HCT116 (cell line): Measurements from ENCODE around the gene CCDC30. TPM values are rescaled to one million over a fixed set of nuclear protein-coding genes. Genes with fewer than 3 reads are reported as not detected.

Experiments used
- ATAC-seq: fragments of 200-7000 bp; cut with Tn5 transposase; 2 replicates; pipeline ENCODE4 v1.9.1; 2020; ENCODE audit warnings: mild to moderate bottlenecking, moderate library complexity
- BruUV-seq: library from RNA; stranded (reverse); fragments of 400-500 nt; replicated peaks from 2 replicates; lab custom pipeline; 2021; lab: Mats Ljungman, UMichigan
- CTCF ChIA-PET: fragments of 300-600 bp; sonication (Branson Sonifier 250); formaldehyde crosslinking; loops from one replicate; lab custom pipeline; 2021; ENCODE audit warnings: antibody characterized with exemption; lab: Charles Lee
- POLR2A ChIA-PET: fragments of 300-600, 350-600 bp; sonication (Branson Sonifier 250); formaldehyde crosslinking; loops from one replicate; lab custom pipeline; 2021; ENCODE audit warnings: antibody characterized with exemption; lab: Charles Lee
- RAD21 ChIA-PET, 2 experiments: fragments of 300-600 bp; sonication (Branson Sonifier 250); formaldehyde crosslinking; loops; one replicate each; lab custom pipeline; 2023; ENCODE audit warnings: low total read pairs in 2 of 2; ENCODE audit not compliant: uncharacterized antibody in 2 of 2, unreplicated experiment in 2 of 2, low non-redundant PET in 1 of 2; lab: Charles Lee
- DNase-seq: peaks from one replicate; pipeline ENCODE4 v3.0.0-alpha.2; 2010; ENCODE audit warnings: low read depth, low spot score
- H2AFZ ChIP-seq: fragments of 200-600 bp; shearing (Covaris generic), sonication (generic); 2 replicates; pipeline ENCODE4 v1.6.1; 2017; ENCODE audit warnings: low read depth, mixed run types, mixed read lengths, antibody characterized with exemption, low read length; ENCODE audit not compliant: poor library complexity, severe bottlenecking
- H3K27ac ChIP-seq: 2 replicates; pipeline ENCODE4 v1.5.1; 2012; ENCODE audit warnings: low read depth, low read length
- H3K27me3 ChIP-seq: fragments of 200-600 bp; sonication (generic); 2 replicates; pipeline ENCODE4 v1.6.1; 2016; ENCODE audit warnings: mixed run types, low read length, mixed read lengths; ENCODE audit not compliant: insufficient read depth
- H3K36me3 ChIP-seq, 2 experiments: fragments of 200-500 bp in 1 of 2; fragments of 200-600 bp in 1 of 2; sonication (Bioruptor generic) in 1 of 2; sonication (generic) in 1 of 2; 2 replicates each; pipeline versions ENCODE4 v1.5.1 to v1.6.1; 2014 to 2016; ENCODE audit warnings: low read length in 2 of 2, inconsistent platforms in 1 of 2, mixed read lengths in 1 of 2, mixed run types in 1 of 2; ENCODE audit not compliant: insufficient read depth in 2 of 2, control insufficient read depth in 1 of 2
- H3K4me1 ChIP-seq, 2 experiments: fragments of 200-600 bp in 1 of 2; sonication (generic) in 1 of 2; 2 replicates each; pipeline versions ENCODE4 v1.5.1 to v1.6.1; 2012 to 2017; ENCODE audit warnings: low read length in 2 of 2, inconsistent platforms in 1 of 2, mild to moderate bottlenecking in 1 of 2, mixed read lengths in 1 of 2, mixed run types in 1 of 2, moderate library complexity in 1 of 2; ENCODE audit not compliant: insufficient read depth in 2 of 2, control insufficient read depth in 1 of 2
- H3K4me2 ChIP-seq: fragments of 200-600 bp; sonication (generic); 2 replicates; pipeline ENCODE4 v1.6.1; 2017; ENCODE audit warnings: mixed run types, low read length, mixed read lengths
- H3K4me3 ChIP-seq, 2 experiments: fragments of 200-600 bp in 1 of 2; sonication (generic) in 1 of 2; replicated peaks in 1 of 2; 2 replicates each; pipeline ENCODE4 v1.5.1; 2011 to 2016; ENCODE audit warnings: low read length in 2 of 2, control low read depth in 1 of 2, low read depth in 1 of 2, mild to moderate bottlenecking in 1 of 2, mixed read lengths in 1 of 2, mixed run types in 1 of 2
- H3K79me2 ChIP-seq: fragments of 200-600 bp; sonication (generic); 2 replicates; pipeline ENCODE4 v1.6.1; 2017; ENCODE audit warnings: mild to moderate bottlenecking, mixed run types, low read length, moderate library complexity, mixed read lengths; ENCODE audit not compliant: insufficient read depth
- H3K9ac ChIP-seq: fragments of 200-600 bp; sonication (generic); 2 replicates; pipeline ENCODE4 v1.6.1; 2016; ENCODE audit warnings: low read length, mixed read lengths
- H3K9me2 ChIP-seq: fragments of 200-600 bp; sonication (generic), shearing (Covaris generic); 2 replicates; pipeline ENCODE4 v1.6.1; 2017; ENCODE audit warnings: mixed run types, mild to moderate bottlenecking, moderate library complexity; ENCODE audit not compliant: insufficient read depth
- H3K9me3 ChIP-seq, 2 experiments: fragments of 200-500 bp in 1 of 2; fragments of 200-600 bp in 1 of 2; sonication (Bioruptor generic) in 1 of 2; sonication (generic) in 1 of 2; 2 replicates each; pipeline ENCODE4 v1.6.1; 2014 to 2017; ENCODE audit warnings: low read length in 2 of 2, mixed read lengths in 2 of 2, inconsistent platforms in 1 of 2, low read depth in 1 of 2, mild to moderate bottlenecking in 1 of 2, mixed run types in 1 of 2, moderate library complexity in 1 of 2; ENCODE audit not compliant: control insufficient read depth in 1 of 2, insufficient read depth in 1 of 2
- H4K20me1 ChIP-seq: fragments of 200-600 bp; sonication (generic), shearing (Covaris generic); 2 replicates; pipeline ENCODE4 v1.6.1; 2017; ENCODE audit warnings: mixed run types, mild to moderate bottlenecking, moderate library complexity; ENCODE audit not compliant: insufficient read depth
- ATF3 ChIP-seq: IDR thresholded peaks from 2 replicates; pipeline ENCODE4 v1.6.1; 2012
- CBX3 ChIP-seq: IDR thresholded peaks from 2 replicates; pipeline ENCODE4 v1.6.1; 2012; ENCODE audit warnings: low read depth
- CEBPB ChIP-seq: IDR thresholded peaks from 2 replicates; pipeline ENCODE4 v1.6.1; 2012; ENCODE audit warnings: low read depth
- CTCF ChIP-seq, 3 experiments: fragments of 200-600 bp in 1 of 3; sonication (generic) in 1 of 3; IDR thresholded peaks in 2 of 3; conservative IDR thresholded peaks in 1 of 3; 2 replicates each; pipeline ENCODE4 v1.5.1; 2012 to 2017; ENCODE audit warnings: low read depth in 2 of 3, low read length in 2 of 3, antibody characterized with exemption in 1 of 3, borderline replicate concordance in 1 of 3, control low read depth in 1 of 3, mild to moderate bottlenecking in 1 of 3, mixed read lengths in 1 of 3, mixed run types in 1 of 3, moderate library complexity in 1 of 3; ENCODE audit not compliant: insufficient read depth in 1 of 3
- ELF1 ChIP-seq: IDR thresholded peaks from 2 replicates; pipeline ENCODE4 v1.6.1; 2012; ENCODE audit warnings: low read depth, borderline replicate concordance
- EZH2 ChIP-seq: fragments of 200-600 bp; sonication (generic); IDR thresholded peaks from 2 replicates; pipeline ENCODE4 v1.6.1; 2017; ENCODE audit warnings: antibody characterized with exemption, mixed run types
- EZH2phosphoT487 ChIP-seq: fragments of 200-600 bp; IDR thresholded peaks from 2 replicates; pipeline ENCODE4 v1.6.1; 2018; ENCODE audit warnings: antibody characterized with exemption, borderline replicate concordance
- FOSL1 ChIP-seq: IDR thresholded peaks from 2 replicates; pipeline ENCODE4 v1.6.1; 2012; ENCODE audit warnings: low read depth
- JUND ChIP-seq: IDR thresholded peaks from 2 replicates; pipeline ENCODE4 v1.6.1; 2012
- MAX ChIP-seq: IDR thresholded peaks from 2 replicates; pipeline ENCODE4 v1.6.1; 2012
- POLR2A ChIP-seq: IDR thresholded peaks from 2 replicates; pipeline ENCODE4 v1.7.0; 2011; ENCODE audit warnings: borderline replicate concordance; ENCODE audit not compliant: insufficient read depth, insufficient read length; ENCODE audit errors: extremely low read depth
- POLR2AphosphoS5 ChIP-seq: IDR thresholded peaks from 2 replicates; pipeline ENCODE4 v1.6.1; 2011; ENCODE audit warnings: mild to moderate bottlenecking, low read depth, low read length, moderate library complexity
- RAD21 ChIP-seq: IDR thresholded peaks from 2 replicates; pipeline ENCODE4 v1.6.1; 2012; ENCODE audit warnings: low read depth, mild to moderate bottlenecking
- REST ChIP-seq: IDR thresholded peaks from 2 replicates; pipeline ENCODE4 v1.6.1; 2012; ENCODE audit warnings: low read depth
- SIN3A ChIP-seq: IDR thresholded peaks from 2 replicates; pipeline ENCODE4 v1.6.1; 2012; ENCODE audit warnings: low read depth
- SP1 ChIP-seq: IDR thresholded peaks from 2 replicates; pipeline ENCODE4 v1.6.1; 2012; ENCODE audit warnings: low read depth
- TCF7L2 ChIP-seq: IDR thresholded peaks from 2 replicates; pipeline ENCODE4 v1.7.0; 2011; ENCODE audit warnings: borderline replicate concordance, inconsistent platforms; ENCODE audit not compliant: insufficient read depth, insufficient read length; ENCODE audit errors: extremely low read depth
- ZBTB33 ChIP-seq: IDR thresholded peaks from 2 replicates; pipeline ENCODE4 v1.6.1; 2011; ENCODE audit warnings: mild to moderate bottlenecking, low read length, moderate library complexity; ENCODE audit not compliant: insufficient replicate concordance; ENCODE audit errors: extremely low read depth
- ZFX ChIP-seq: fragments of 450-650 bp; IDR thresholded peaks from 2 replicates; pipeline ENCODE4 v1.6.1; 2017
- intact Hi-C: fragments of 100-400 bp; cut with micrococcal nuclease; formaldehyde crosslinking; loops from 2 replicates; pipeline ENCODE4 v1.10.0; 2022
- total RNA-seq: library from RNA; stranded (reverse); gene quantifications from one replicate; pipeline ENCODE4 v1.2.1, GENCODE V29; 2021; ENCODE audit not compliant: unreplicated experiment

Gene CCDC30
- total RNA-seq, 1 experiment from 2014 or later, result 2.0 TPM

- BruUV-seq, result no TSS peak
- no peaks in the 10 kb centered on the region for H3K27me3 ChIP-seq
- no peak overlapping the region for H3K4me3 ChIP-seq
- DNase-seq, result no peak
- no peaks in the 10 kb centered on the region for H3K9me3 ChIP-seq
- peaks cover 100% of the 10 kb centered on the region for H3K79me2 ChIP-seq
- H3K4me1 ChIP-seq, result peaks cover 11 to 19% of the 10 kb centered on the region in 2 experiments; a peak in 3 of 4 replicates
- ATAC-seq, result no peak
- H3K4me2 ChIP-seq, result no peak overlapping the region
- H3K9me2 ChIP-seq, result no peaks in the 10 kb centered on the region
- RAD21 ChIA-PET, result no interaction called here
- no peak overlapping the region for H3K9ac ChIP-seq
- no peak overlapping the region for H2AFZ ChIP-seq
- no peak for TF ChIP-seq CTCF (IDR thresholded peaks at IDR 0.05 in 2 of 3, conservative IDR thresholded peaks at IDR 0.05 in 1 of 3; ENCODE audit: borderline replicate concordance in 1 of 3, insufficient read depth in 1 of 3, low read depth in 2 of 3, low read length in 2 of 3)
- TF ChIP-seq POLR2AphosphoS5, result no peak
- TF ChIP-seq SP1, result no peak
- TF ChIP-seq SIN3A, result no peak
- no peak for TF ChIP-seq CEBPB
- TF ChIP-seq EZH2, result no peak
- no peak for TF ChIP-seq ELF1
- no peak for TF ChIP-seq REST
- no peak for TF ChIP-seq JUND
- TF ChIP-seq ZFX, result no peak
- TF ChIP-seq POLR2A, result no peak
- TF ChIP-seq ZBTB33, result no peak
- TF ChIP-seq FOSL1, result no peak
- TF ChIP-seq TCF7L2, result no peak
- no peak for TF ChIP-seq RAD21
- no peak for TF ChIP-seq CBX3
- no peak for TF ChIP-seq EZH2phosphoT487
- TF ChIP-seq MAX, result no peak
- TF ChIP-seq ATF3, result no peak
- TF ChIP-seq, all 23 proteins: peak for 0
- Histone ChIP-seq H3K27ac (no peak overlapping the region), H4K20me1 (peaks cover 95% of the 10 kb centered on the region; the same call in 1 of the 2 replicates), H3K36me3 (peaks cover 22 to 68% of the 10 kb centered on the region in 2 experiments)
- POLR2A ChIA-PET, result interaction anchor here (1.6 kb wide), 1 partner anchor 10 kb away, joined by 9 read pairs; the partner anchor contains the start of gene YBX1
- CTCF ChIA-PET, result no interaction called here
- intact Hi-C loops, result no loop called here
These were observed 229.8 kb downstream of the CCDC30 start for GRCh38 chr1:42692911-42693310.
